ENCODE results near the gene RFLNA.

DNA sequence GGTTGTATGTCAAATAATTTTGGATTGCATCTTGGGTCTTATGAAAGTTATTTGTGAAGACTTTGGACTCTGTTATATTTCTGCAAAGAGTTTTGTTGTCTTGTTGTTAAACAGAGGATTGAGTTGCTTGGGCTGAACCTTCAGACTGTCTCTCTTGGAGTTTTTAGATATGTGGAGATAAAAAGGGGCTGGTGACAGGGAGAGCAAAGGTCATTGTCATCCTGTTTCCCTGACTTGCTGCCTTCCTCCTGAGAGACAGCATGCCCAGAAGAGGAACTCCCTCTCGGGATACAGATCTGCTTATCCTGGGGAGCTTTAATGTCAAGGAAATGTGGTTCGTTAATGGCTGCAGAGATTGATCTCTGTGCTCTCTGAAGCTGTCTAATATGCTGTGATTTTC lies 47.6 kb upstream of the RFLNA start:
- TF ChIP-seq, protein P1, sequence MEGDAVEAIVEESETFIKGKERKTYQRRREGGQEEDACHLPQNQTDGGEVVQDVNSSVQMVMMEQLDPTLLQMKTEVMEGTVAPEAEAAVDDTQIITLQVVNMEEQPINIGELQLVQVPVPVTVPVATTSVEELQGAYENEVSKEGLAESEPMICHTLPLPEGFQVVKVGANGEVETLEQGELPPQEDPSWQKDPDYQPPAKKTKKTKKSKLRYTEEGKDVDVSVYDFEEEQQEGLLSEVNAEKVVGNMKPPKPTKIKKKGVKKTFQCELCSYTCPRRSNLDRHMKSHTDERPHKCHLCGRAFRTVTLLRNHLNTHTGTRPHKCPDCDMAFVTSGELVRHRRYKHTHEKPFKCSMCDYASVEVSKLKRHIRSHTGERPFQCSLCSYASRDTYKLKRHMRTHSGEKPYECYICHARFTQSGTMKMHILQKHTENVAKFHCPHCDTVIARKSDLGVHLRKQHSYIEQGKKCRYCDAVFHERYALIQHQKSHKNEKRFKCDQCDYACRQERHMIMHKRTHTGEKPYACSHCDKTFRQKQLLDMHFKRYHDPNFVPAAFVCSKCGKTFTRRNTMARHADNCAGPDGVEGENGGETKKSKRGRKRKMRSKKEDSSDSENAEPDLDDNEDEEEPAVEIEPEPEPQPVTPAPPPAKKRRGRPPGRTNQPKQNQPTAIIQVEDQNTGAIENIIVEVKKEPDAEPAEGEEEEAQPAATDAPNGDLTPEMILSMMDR (conservative IDR thresholded peaks at IDR 0.05 in 1 of 2, IDR thresholded peaks at IDR 0.05 in 1 of 2; ENCODE audit: extremely low read depth in 1 of 2, insufficient read depth in 1 of 2, low read depth in 1 of 2, low read length in 2 of 2): no peak
- TF ChIP-seq EZH2 (IDR thresholded peaks at IDR 0.05; ENCODE audit: borderline replicate concordance, low read length): no peak
